ENCODE data around the gene HRH1. TPM values are rescaled to one million over a fixed set of nuclear protein-coding genes. Genes with fewer than 3 reads are reported as not detected.

Gene HRH1
- total RNA-seq, 4 donors from 2014 or later = 3.6 to 27.7 (median 6.1) TPM

GRCh38 chr3:11144996-11145395 is 9.3 kb upstream of the HRH1 start:
- ATAC-seq (ENCODE audit: low FRiP score) (no peak), DNase-seq (ENCODE audit: low spot score) (no peak)
- TF ChIP-seq CTCF (IDR thresholded peaks at IDR 0.05) = no peak

- DNase-seq (ENCODE audit: low spot score) (no peak), ATAC-seq (ENCODE audit: low FRiP score) (peak; percentile 72)
- TF ChIP-seq CTCF (IDR thresholded peaks at IDR 0.05) = no peak
Observed at GRCh38 chr3:11145888-11146287, 8.4 kb upstream of the HRH1 start.

GRCh38 chr3:11146773-11147660 is 7.3 kb upstream of the HRH1 start:
- no peak for ATAC-seq (ENCODE audit: low FRiP score)

GRCh38 chr3:11150256-11150655 is 4.0 kb upstream of the HRH1 start:
- ATAC-seq (ENCODE audit: low FRiP score) (no peak), DNase-seq (ENCODE audit: low spot score) (no peak)
- no peak for TF ChIP-seq CTCF (IDR thresholded peaks at IDR 0.05)

More at GRCh38 chr3:11146773-11147660, 7.3 kb upstream of the HRH1 start:
- DNase-seq (ENCODE audit: low spot score) = no peak
- no peak for TF ChIP-seq CTCF (IDR thresholded peaks at IDR 0.05)

GRCh38 chr3:11152301-11152700 is 2.0 kb upstream of the HRH1 start:
- no peak for DNase-seq (ENCODE audit: low spot score)
- no peak for TF ChIP-seq CTCF (IDR thresholded peaks at IDR 0.05)
- ATAC-seq (ENCODE audit: low FRiP score) = no peak

- DNase-seq (ENCODE audit: low spot score) (no peak), ATAC-seq (ENCODE audit: low FRiP score) (peak; percentile 30)
- TF ChIP-seq CTCF (IDR thresholded peaks at IDR 0.05) = no peak
Observed at GRCh38 chr3:11154953-11155325, 646 bp downstream of the HRH1 start.

Measured in omental fat pad (tissue), 4 donors.